Activated CD8-positive, alpha-beta memory T cell treated with anti-CD3 and anti-CD28 coated beads, Interleukin-2, amount 50 U/mL, for 24 hours (primary cell): Measurements from ENCODE around the gene CREB3L2.
A peak's percentile ranks its signal among the peaks of the same experiment; 100 is the strongest.
"Not testable (repeated sequence)": the region's sequence is repeated elsewhere in the genome, so short reads cannot be mapped to it uniquely, and the experiment has no call there.

Source experiments
- DNase-seq: peaks from one replicate; pipeline ENCODE4 v3.0.0-alpha.2; 2020; ENCODE audit errors: extremely low read depth

The CREB3L2 gene

GRCh38 chr7:137933270-137934017 is 68.4 kb downstream of the CREB3L2 start:
- DNase-seq = no peak

- no peak for DNase-seq
Observed at GRCh38 chr7:137932881-137933269, 69.0 kb downstream of the CREB3L2 start.

GRCh38 chr7:137931823-137932222 is 70.1 kb downstream of the CREB3L2 start:
- no peak for DNase-seq

GRCh38 chr7:137930581-137930980 is 71.3 kb downstream of the CREB3L2 start:
- DNase-seq = no peak

GRCh38 chr7:137928626-137929025 is 73.3 kb downstream of the CREB3L2 start:
- DNase-seq = no peak

- DNase-seq = no peak
Observed at GRCh38 chr7:137927386-137927785, 74.5 kb downstream of the CREB3L2 start.

- DNase-seq = not testable (repeated sequence)
Observed at GRCh38 chr7:137926206-137926605, 75.7 kb downstream of the CREB3L2 start.

GRCh38 chr7:137925754-137926153 is 76.1 kb downstream of the CREB3L2 start:
- no peak for DNase-seq

- DNase-seq = no peak
Observed at GRCh38 chr7:137925091-137925490, 76.8 kb downstream of the CREB3L2 start.

- DNase-seq = no peak
Observed at GRCh38 chr7:137923380-137923779, 78.5 kb downstream of the CREB3L2 start.

- DNase-seq = no peak
Observed at GRCh38 chr7:137920637-137921399, 81.1 kb downstream of the CREB3L2 start.

GRCh38 chr7:137919987-137920386 is 81.9 kb downstream of the CREB3L2 start:
- DNase-seq = no peak

- no peak for DNase-seq
Observed at GRCh38 chr7:137916980-137917645, 84.8 kb downstream of the CREB3L2 start.

GRCh38 chr7:137916564-137916963 is 85.3 kb downstream of the CREB3L2 start:
- DNase-seq = no peak

GRCh38 chr7:137915266-137915665 is 86.6 kb downstream of the CREB3L2 start:
- DNase-seq = no peak

- DNase-seq = no peak
Observed at GRCh38 chr7:137913985-137914384, 87.9 kb downstream of the CREB3L2 start.

- no peak for DNase-seq
Observed at GRCh38 chr7:137909042-137909441, 92.8 kb downstream of the CREB3L2 start.

GRCh38 chr7:137908106-137908505 is 93.8 kb downstream of the CREB3L2 start:
- no peak for DNase-seq

- not testable (repeated sequence) for DNase-seq
Observed at GRCh38 chr7:137906636-137907035, 95.2 kb downstream of the CREB3L2 start.

- no peak for DNase-seq
Observed at GRCh38 chr7:137904833-137905232, 97.1 kb downstream of the CREB3L2 start.

- DNase-seq = peak; percentile 21
Observed at GRCh38 chr7:137903382-137904169, 98.3 kb downstream of the CREB3L2 start.

- DNase-seq = no peak
Observed at GRCh38 chr7:137900137-137900536, 101.7 kb downstream of the CREB3L2 start.
